GM12874 (cell line): ENCODE results near the gene KIF5B.
A peak's percentile ranks its signal among the peaks of the same experiment; 100 is the strongest.

ENCODE experiments used
- TF ChIP-seq, protein P1 (sequence below): IDR thresholded peaks from 2 replicates; pipeline ENCODE4 v1.5.1; 2011; ENCODE audit warnings: low read depth, mild to moderate bottlenecking, control low read depth, low read length, moderate library complexity; ENCODE audit not compliant: insufficient read depth

The KIF5B gene

DNA sequence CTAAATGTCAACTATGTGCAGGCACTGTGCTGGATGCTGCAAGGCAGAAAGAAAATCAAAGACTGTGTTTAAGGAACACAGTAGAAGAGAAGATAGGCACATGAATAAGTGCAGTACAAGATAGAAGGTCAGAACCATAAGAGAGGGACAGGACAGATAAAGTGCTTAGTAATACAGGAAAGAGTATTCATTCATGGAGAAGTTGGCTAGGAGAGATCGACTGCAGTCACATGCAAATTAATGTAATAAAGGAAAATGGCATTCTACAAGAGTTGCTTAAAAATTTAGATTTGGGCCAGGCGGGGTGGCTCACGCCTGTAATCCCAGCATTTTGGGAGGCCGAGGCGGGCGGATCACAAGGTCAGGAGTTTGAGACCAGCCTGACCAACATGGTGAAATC is 24.8 kb downstream of the KIF5B start:
- TF ChIP-seq, protein P1, sequence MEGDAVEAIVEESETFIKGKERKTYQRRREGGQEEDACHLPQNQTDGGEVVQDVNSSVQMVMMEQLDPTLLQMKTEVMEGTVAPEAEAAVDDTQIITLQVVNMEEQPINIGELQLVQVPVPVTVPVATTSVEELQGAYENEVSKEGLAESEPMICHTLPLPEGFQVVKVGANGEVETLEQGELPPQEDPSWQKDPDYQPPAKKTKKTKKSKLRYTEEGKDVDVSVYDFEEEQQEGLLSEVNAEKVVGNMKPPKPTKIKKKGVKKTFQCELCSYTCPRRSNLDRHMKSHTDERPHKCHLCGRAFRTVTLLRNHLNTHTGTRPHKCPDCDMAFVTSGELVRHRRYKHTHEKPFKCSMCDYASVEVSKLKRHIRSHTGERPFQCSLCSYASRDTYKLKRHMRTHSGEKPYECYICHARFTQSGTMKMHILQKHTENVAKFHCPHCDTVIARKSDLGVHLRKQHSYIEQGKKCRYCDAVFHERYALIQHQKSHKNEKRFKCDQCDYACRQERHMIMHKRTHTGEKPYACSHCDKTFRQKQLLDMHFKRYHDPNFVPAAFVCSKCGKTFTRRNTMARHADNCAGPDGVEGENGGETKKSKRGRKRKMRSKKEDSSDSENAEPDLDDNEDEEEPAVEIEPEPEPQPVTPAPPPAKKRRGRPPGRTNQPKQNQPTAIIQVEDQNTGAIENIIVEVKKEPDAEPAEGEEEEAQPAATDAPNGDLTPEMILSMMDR = no peak

DNA sequence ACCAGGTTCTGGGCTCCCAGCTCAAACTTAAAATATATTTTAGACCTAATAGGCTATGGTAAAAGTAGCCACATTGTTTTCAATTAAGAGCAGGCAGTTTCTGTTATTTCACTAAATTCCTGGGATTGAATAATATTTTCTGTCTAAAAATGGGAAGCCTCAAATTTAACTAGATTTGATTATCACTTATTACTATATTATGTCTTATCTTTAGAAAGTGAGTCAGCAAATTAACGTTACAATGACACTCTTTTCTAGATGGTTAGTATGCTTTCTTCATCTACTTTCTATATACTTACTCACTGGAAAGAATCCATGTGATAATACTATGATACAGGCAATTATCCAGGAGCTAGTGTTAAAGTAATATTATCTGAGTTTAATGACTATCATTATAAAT is 27.5 kb downstream of the KIF5B start:
- TF ChIP-seq, protein P1 = no peak

DNA sequence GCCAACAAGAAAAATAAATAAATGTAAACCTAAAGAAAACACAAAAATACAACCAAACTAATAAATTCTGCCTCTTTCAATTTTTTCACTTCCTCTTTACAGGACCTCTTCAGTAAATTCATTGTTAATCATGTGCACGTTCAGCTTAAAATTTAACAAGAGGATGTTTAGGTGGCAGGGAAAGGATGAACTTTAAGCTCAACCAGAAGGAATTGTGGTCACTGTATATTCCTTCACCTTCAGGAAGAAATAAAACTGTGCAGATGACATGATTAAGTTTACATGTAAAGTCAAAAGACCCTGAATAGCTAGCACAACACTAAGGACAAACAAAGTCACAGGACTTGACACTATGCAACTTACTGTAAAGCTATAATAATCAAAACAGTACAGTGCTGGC is 33.0 kb downstream of the KIF5B start:
- TF ChIP-seq, protein P1 = no peak

DNA sequence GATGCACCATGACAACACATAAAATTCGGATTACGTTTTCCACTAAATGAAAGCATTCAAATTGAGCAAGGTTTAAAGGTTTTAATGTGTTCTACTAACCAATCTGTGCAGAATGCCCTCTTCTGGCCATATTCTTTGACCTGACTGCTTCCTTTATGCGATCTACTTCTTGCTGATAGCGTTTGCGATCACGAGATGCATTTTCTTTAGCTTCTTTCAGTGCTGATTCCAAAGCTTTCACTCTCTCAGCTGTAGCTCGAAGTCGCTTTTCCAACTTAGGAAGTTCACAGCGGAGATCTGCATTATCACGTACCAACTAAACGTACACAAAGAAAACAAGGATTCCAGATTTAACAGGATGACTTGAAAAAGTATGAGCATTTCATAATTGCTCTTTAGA is 39.2 kb downstream of the KIF5B start:
- TF ChIP-seq, protein P1 = no peak

DNA sequence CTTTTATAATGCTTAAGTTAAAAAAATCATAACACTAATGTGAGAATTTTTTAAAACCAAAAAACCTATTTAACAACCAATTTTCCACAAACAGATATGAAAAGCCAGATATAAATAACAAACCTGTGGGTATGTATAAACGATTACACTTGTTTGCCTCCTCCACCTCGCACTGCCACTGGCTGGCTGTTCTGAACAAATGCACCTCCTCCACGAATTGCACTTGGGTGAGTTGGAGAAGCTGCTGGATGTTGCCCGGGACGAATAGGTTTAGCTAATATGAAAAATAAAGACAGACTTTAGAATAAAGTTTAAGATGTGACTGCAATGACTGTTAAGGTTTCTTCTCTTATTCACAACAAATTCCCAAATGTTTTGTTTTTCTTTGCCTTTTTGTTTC is 40.8 kb downstream of the KIF5B start:
- TF ChIP-seq, protein P1 = no peak

DNA sequence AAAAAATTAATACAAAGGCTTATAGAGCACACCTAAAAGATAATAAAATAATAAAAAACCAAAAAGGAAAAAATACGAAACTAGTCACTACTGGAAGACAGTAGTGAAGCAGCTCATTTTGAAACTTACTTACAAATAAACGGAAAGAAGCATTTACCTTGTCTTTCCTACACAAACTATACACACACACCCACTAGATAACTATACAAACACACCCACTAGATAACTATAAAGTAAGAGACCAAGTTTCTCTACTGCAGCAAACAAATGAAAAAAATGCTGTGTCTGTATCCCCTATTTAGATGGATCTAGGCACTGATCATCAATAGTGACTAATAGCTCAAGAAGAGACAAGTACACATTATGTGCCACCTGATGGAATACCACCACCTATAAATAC is 49.2 kb downstream of the KIF5B start:
- TF ChIP-seq, protein P1 = no peak

DNA sequence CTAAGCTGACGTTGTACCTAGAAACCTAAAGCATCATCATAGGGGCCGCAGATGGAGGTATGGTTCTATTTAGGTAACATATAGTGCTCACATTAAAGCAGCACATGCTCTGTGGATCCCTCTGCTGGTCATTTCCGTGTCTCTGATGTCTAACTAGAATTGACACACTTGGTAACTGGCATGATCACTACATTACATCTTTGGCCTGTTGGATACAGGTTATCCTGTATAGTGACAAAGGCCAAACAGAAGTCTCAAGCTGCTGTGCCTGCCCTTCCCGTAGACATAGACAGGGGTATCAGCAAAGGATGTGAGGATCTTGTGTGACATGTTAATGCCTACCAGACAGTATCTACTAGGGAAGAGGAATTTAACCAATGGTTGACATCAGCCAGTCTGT is 51.2 kb downstream of the KIF5B start:
- TF ChIP-seq, protein P1 = peak; percentile 54

DNA sequence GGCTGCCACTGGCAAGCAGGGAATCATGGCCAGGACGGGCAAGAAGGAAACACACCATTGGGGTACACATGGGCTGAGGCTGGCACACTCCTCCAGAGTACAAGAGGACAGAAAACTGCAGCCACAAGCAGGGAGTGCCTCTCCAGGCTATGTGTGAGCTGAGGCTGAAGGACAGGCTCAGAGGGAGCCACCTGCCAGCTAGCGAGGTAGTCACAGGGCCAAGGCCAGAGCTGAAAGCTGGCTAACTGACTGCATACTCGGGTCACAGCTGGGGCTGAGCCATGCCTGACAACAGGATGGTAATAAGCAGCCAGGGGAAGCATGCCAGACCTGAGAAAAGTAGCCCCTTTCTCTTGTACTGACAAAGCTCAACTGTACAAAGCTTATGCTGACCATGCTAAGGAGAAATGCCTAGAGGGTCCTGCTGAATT is 52.0 kb downstream of the KIF5B start:
- TF ChIP-seq, protein P1 = no peak
